ENCODE data around the gene IFNW1.
A peak's percentile ranks its signal among the peaks of the same experiment; 100 is the strongest.

The IFNW1 gene

GRCh38 chr9:21110708-21111576, 30.7 kb downstream of the IFNW1 start:
- peak; percentile 57 for DNase-seq (ENCODE audit: low spot score)

- DNase-seq (ENCODE audit: low spot score), result no peak
Observed at GRCh38 chr9:21104787-21105186, 36.8 kb downstream of the IFNW1 start.

GRCh38 chr9:21102305-21102704, 39.3 kb downstream of the IFNW1 start:
- no peak for DNase-seq (ENCODE audit: low spot score)

GRCh38 chr9:21097817-21098216, 43.8 kb downstream of the IFNW1 start:
- no peak for DNase-seq (ENCODE audit: low spot score)

GRCh38 chr9:21096901-21097255, 44.8 kb downstream of the IFNW1 start:
- no peak for DNase-seq (ENCODE audit: low spot score)

- DNase-seq (ENCODE audit: low spot score), result peak; percentile 28
Observed at GRCh38 chr9:21096172-21096900, 45.3 kb downstream of the IFNW1 start.

GRCh38 chr9:21095561-21095960, 46.1 kb downstream of the IFNW1 start:
- DNase-seq (ENCODE audit: low spot score), result no peak

Data from putamen (tissue), 1 donor.